ENCODE data around the gene ACKR3.

GRCh38 chr2:236603361-236604015, 33.9 kb downstream of the ACKR3 start:
- TF ChIP-seq CTCF (conservative IDR thresholded peaks at IDR 0.05) (no peak), EZH2 (IDR thresholded peaks at IDR 0.05; ENCODE audit: low read depth) (no peak)
